Measurements from ENCODE around the gene ADRA2C. TPM values are rescaled to one million over a fixed set of nuclear protein-coding genes. Genes with fewer than 3 reads are reported as not detected.

ADRA2C gene
- total and polyA plus RNA-seq, 2 experiments from 2014 or later: 3.0 to 16.6 TPM

- no peak for TF ChIP-seq ZNF462 (CRISPR knock-in tag; IDR thresholded peaks at IDR 0.05)
Measured at GRCh38 chr4:3760346-3760745, 5.8 kb upstream of the ADRA2C start (continued).

- no peaks in the 10 kb centered on the region for H3K79me2 ChIP-seq (replicated peaks; ENCODE audit: insufficient read depth)
- no peak overlapping the region for H3K4me3 Mint-ChIP-seq
- DNase-seq (ENCODE audit: low spot score) (no peak), ATAC-seq (no peak)
- H3K4me3 ChIP-seq: no peak overlapping the region
- H3K27me3 ChIP-seq (ENCODE audit: insufficient read depth): peaks cover 15% of the 10 kb centered on the region
- H3K9me2 ChIP-seq (ENCODE audit: insufficient read depth): no peaks in the 10 kb centered on the region
- peaks cover 3% of the 10 kb centered on the region; the same call in 1 of the 3 replicates for H3K36me3 Mint-ChIP-seq (ENCODE audit: low read depth)
- peaks cover 6% of the 10 kb centered on the region for H3F3A ChIP-seq (replicated peaks; ENCODE audit: low read depth)
- peaks cover 11% of the 10 kb centered on the region for H3K27me3 Mint-ChIP-seq (ENCODE audit: insufficient read depth, low read depth, poor library complexity)
- TF ChIP-seq CREB1 (CRISPR knock-in tag; IDR thresholded peaks at IDR 0.05; ENCODE audit: low read depth) (no peak), ETS1 (IDR thresholded peaks at IDR 0.05) (no peak), STAT1 (IDR thresholded peaks at IDR 0.05; ENCODE audit: unreplicated experiment) (no peak), EZH2 (IDR thresholded peaks at IDR 0.05; ENCODE audit: low read depth, unreplicated experiment) (no peak), POLR2AphosphoS5 (IDR thresholded peaks at IDR 0.05; ENCODE audit: low read depth) (no peak)
- H2AFZ ChIP-seq: no peak overlapping the region
- peaks cover 7% of the 10 kb centered on the region for H3K4me1 Mint-ChIP-seq
- H3K27ac Mint-ChIP-seq: no peak overlapping the region
- H3K4me2 ChIP-seq: no peak overlapping the region
- H4K20me1 ChIP-seq (replicated peaks; ENCODE audit: insufficient read depth): no peaks in the 10 kb centered on the region
- H3K4me1 ChIP-seq (ENCODE audit: insufficient read depth): no peaks in the 10 kb centered on the region; the same call in 1 of the 2 replicates
- H3K36me3 ChIP-seq (ENCODE audit: insufficient read depth): no peaks in the 10 kb centered on the region
- peaks cover 8% of the 10 kb centered on the region for H3K9me3 Mint-ChIP-seq
- no peak overlapping the region for H3K27ac ChIP-seq (ENCODE audit: low read depth)
Measured at GRCh38 chr4:3760841-3761240, 5.3 kb upstream of the ADRA2C start.

Measured in GM23338 (cell line).